Activated B cell treated with CpG ODN at 0.5 μM for 24 hours (primary cell): ENCODE data around the gene EPHA6. TPM values are rescaled to one million over a fixed set of nuclear protein-coding genes. Genes with fewer than 3 reads are reported as not detected.

Experiments used
- ATAC-seq: fragments of 200-7000 bp; cut with Tn5 transposase; one replicate; pipeline ENCODE4 v1.10.0; 2021; ENCODE audit warnings: low read depth, mild to moderate bottlenecking, moderate library complexity
- CTCF ChIA-PET: fragments of 350-600 bp; sonication (Branson Sonifier 250); formaldehyde crosslinking; loops from one replicate; lab custom pipeline; 2021; ENCODE audit warnings: antibody characterized with exemption; lab: Charles Lee
- POLR2A ChIA-PET: fragments of 350-600 bp; sonication (Branson Sonifier 250); formaldehyde crosslinking; loops from one replicate; lab custom pipeline; 2021; ENCODE audit warnings: antibody characterized with exemption; lab: Charles Lee
- DNase-seq: peaks from one replicate; pipeline ENCODE4 v3.0.0; 2022
- H3K27ac Mint-ChIP-seq: one replicate; pipeline ENCODE4 v1.8.0; 2020; ENCODE audit warnings: mixed read lengths
- H3K27me3 Mint-ChIP-seq: one replicate; pipeline ENCODE4 v1.8.0; 2021; ENCODE audit warnings: mixed read lengths
- H3K36me3 Mint-ChIP-seq: one replicate; pipeline ENCODE4 v1.8.0; 2021; ENCODE audit warnings: low read depth, mixed read lengths
- H3K4me1 Mint-ChIP-seq: one replicate; pipeline ENCODE4 v1.8.0; 2021; ENCODE audit warnings: mixed read lengths
- H3K4me3 Mint-ChIP-seq: one replicate; pipeline ENCODE4 v1.8.0; 2020; ENCODE audit warnings: mild to moderate bottlenecking, mixed read lengths
- H3K9me3 Mint-ChIP-seq: one replicate; pipeline ENCODE4 v1.8.0; 2020; ENCODE audit warnings: mixed read lengths
- intact Hi-C: fragments of 100-400 bp; cut with micrococcal nuclease; formaldehyde crosslinking; loops from one replicate; pipeline ENCODE4 v1.15.1; 2024
- total RNA-seq: library from RNA; stranded (reverse); gene quantifications from 2 replicates; pipeline ENCODE4 v1.2.3, GENCODE V29; 2022
- TF ChIP-seq, protein P1 (sequence below): fragments of 200-600 bp; IDR thresholded peaks from one replicate; pipeline ENCODE4 v1.8.0; 2022; ENCODE audit warnings: antibody characterized with exemption, mild to moderate bottlenecking

The EPHA6 gene
- total RNA-seq, 1 donor from 2014 or later: not detected

- H3K9me3 Mint-ChIP-seq: no peaks in the 10 kb centered on the region
- H3K4me3 Mint-ChIP-seq: no peak overlapping the region
- intact Hi-C loops: no loop called here
- H3K27me3 Mint-ChIP-seq: no peaks in the 10 kb centered on the region
- no peak overlapping the region for H3K27ac Mint-ChIP-seq
- no peak for ATAC-seq
- DNase-seq: no peak
- H3K4me1 Mint-ChIP-seq: no peaks in the 10 kb centered on the region
- no peaks in the 10 kb centered on the region for H3K36me3 Mint-ChIP-seq
- TF ChIP-seq, protein P1, sequence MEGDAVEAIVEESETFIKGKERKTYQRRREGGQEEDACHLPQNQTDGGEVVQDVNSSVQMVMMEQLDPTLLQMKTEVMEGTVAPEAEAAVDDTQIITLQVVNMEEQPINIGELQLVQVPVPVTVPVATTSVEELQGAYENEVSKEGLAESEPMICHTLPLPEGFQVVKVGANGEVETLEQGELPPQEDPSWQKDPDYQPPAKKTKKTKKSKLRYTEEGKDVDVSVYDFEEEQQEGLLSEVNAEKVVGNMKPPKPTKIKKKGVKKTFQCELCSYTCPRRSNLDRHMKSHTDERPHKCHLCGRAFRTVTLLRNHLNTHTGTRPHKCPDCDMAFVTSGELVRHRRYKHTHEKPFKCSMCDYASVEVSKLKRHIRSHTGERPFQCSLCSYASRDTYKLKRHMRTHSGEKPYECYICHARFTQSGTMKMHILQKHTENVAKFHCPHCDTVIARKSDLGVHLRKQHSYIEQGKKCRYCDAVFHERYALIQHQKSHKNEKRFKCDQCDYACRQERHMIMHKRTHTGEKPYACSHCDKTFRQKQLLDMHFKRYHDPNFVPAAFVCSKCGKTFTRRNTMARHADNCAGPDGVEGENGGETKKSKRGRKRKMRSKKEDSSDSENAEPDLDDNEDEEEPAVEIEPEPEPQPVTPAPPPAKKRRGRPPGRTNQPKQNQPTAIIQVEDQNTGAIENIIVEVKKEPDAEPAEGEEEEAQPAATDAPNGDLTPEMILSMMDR: no peak
- ChIA-PET CTCF (no interaction called here), POLR2A (no interaction called here)
Measured at GRCh38 chr3:97189835-97190234, 375.4 kb downstream of the EPHA6 start.

DNA sequence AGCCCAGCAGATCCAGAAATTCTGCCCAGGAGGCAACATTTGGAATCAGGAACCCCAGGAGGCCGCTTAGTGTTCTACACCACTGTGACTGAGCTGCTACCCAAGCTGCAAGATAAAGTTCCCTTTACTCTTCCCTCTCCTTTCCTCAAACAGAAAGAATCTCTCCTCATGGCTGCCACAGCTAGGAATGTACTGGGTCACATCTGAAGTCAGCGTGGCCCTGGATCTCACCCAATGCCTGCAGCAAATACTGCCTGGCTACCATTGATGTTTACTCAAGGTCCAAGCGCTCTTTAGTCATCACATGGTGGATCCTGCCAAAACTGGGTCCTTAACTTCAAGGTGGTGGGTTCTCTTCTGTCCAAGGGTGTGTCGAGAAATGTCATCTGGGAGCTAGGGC, 382.7 kb downstream of the EPHA6 start:
- DNase-seq (no peak), ATAC-seq (no peak)
- intact Hi-C loops: no loop called here
- no peaks in the 10 kb centered on the region for H3K27me3 Mint-ChIP-seq
- ChIA-PET CTCF (no interaction called here), POLR2A (no interaction called here)
- H3K4me1 Mint-ChIP-seq: no peaks in the 10 kb centered on the region
- TF ChIP-seq, protein P1: no peak
- H3K36me3 Mint-ChIP-seq: no peaks in the 10 kb centered on the region
- no peak overlapping the region for H3K27ac Mint-ChIP-seq
- H3K9me3 Mint-ChIP-seq: peaks cover 2% of the 10 kb centered on the region
- no peak overlapping the region for H3K4me3 Mint-ChIP-seq

DNA sequence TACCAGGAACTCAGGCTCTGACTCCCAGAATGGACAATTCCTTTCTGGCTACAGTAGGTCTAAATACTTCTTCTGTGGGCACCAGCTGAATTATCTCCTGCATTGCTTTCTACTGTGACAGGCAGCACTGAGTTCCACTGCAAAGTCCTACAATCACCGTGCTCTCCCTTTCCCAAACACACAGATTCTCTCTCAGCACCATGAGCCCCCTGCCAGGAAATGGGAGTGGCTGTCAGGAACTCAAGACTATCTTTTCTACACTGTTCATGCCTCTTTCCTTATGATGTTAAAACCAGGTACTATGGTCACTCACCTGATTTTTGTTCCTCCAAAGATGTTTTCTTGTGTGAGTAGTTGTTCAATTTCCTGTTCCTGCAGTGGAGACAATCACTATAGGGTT, 383.4 kb downstream of the EPHA6 start:
- POLR2A ChIA-PET: no interaction called here

GRCh38 chr3:97200387-97200786, 386.0 kb downstream of the EPHA6 start:
- POLR2A ChIA-PET: no interaction called here

More for the DNA sequence above, 383.4 kb downstream of the EPHA6 start:
- peaks cover 2% of the 10 kb centered on the region for H3K9me3 Mint-ChIP-seq
- H3K4me1 Mint-ChIP-seq: no peaks in the 10 kb centered on the region
- CTCF ChIA-PET: no interaction called here
- intact Hi-C loops: no loop called here
- H3K27ac Mint-ChIP-seq: no peak overlapping the region
- no peaks in the 10 kb centered on the region for H3K36me3 Mint-ChIP-seq
- DNase-seq: no peak
- no peaks in the 10 kb centered on the region for H3K27me3 Mint-ChIP-seq
- no peak for ATAC-seq
- no peak overlapping the region for H3K4me3 Mint-ChIP-seq
- TF ChIP-seq, protein P1: no peak

GRCh38 chr3:97201814-97202213, 387.4 kb downstream of the EPHA6 start:
- ChIA-PET POLR2A (no interaction called here), CTCF (no interaction called here)
- no peak for DNase-seq
- H3K4me3 Mint-ChIP-seq: no peak overlapping the region
- intact Hi-C loops: no loop called here
- TF ChIP-seq, protein P1: no peak
- H3K27ac Mint-ChIP-seq: no peak overlapping the region
- no peak for ATAC-seq
- no peaks in the 10 kb centered on the region for H3K27me3 Mint-ChIP-seq
- no peaks in the 10 kb centered on the region for H3K36me3 Mint-ChIP-seq
- peaks cover 2% of the 10 kb centered on the region for H3K9me3 Mint-ChIP-seq
- H3K4me1 Mint-ChIP-seq: no peaks in the 10 kb centered on the region

More at GRCh38 chr3:97200387-97200786, 386.0 kb downstream of the EPHA6 start:
- ATAC-seq (no peak), DNase-seq (no peak)
- H3K9me3 Mint-ChIP-seq: peaks cover 2% of the 10 kb centered on the region
- TF ChIP-seq, protein P1: no peak
- no peak overlapping the region for H3K4me3 Mint-ChIP-seq
- no peaks in the 10 kb centered on the region for H3K4me1 Mint-ChIP-seq
- no peaks in the 10 kb centered on the region for H3K27me3 Mint-ChIP-seq
- no peak overlapping the region for H3K27ac Mint-ChIP-seq
- intact Hi-C loops: no loop called here
- CTCF ChIA-PET: no interaction called here
- no peaks in the 10 kb centered on the region for H3K36me3 Mint-ChIP-seq
